Activated T-cell treated with anti-CD3 and anti-CD28 coated beads, Interleukin-2, amount 50 U/mL, for 24 hours (primary cell): ENCODE results near the gene RHOT2.
"Not testable (repeated sequence)": the region's sequence is repeated elsewhere in the genome, so short reads cannot be mapped to it uniquely, and the experiment has no call there.

ENCODE experiments used
- DNase-seq: peaks from one replicate; pipeline ENCODE4 v3.0.0-alpha.2; 2020
- H3K27ac Mint-ChIP-seq: 2 replicates; pipeline ENCODE4 v1.8.0; 2020; ENCODE audit warnings: mild to moderate bottlenecking, mixed read lengths
- H3K27me3 Mint-ChIP-seq: 2 replicates; pipeline ENCODE4 v1.8.0; 2020; ENCODE audit warnings: mixed read lengths
- H3K36me3 Mint-ChIP-seq: 2 replicates; pipeline ENCODE4 v1.8.0; 2020; ENCODE audit warnings: low read depth, mixed read lengths
- H3K4me1 Mint-ChIP-seq: 2 replicates; pipeline ENCODE4 v1.8.0; 2020; ENCODE audit warnings: low read depth, mixed read lengths
- H3K4me3 Mint-ChIP-seq: 2 replicates; pipeline ENCODE4 v1.8.0; 2020; ENCODE audit warnings: mild to moderate bottlenecking, moderate library complexity, mixed read lengths
- H3K9me3 Mint-ChIP-seq: 2 replicates; pipeline ENCODE4 v1.8.0; 2020; ENCODE audit warnings: mixed read lengths

RHOT2 gene

DNA sequence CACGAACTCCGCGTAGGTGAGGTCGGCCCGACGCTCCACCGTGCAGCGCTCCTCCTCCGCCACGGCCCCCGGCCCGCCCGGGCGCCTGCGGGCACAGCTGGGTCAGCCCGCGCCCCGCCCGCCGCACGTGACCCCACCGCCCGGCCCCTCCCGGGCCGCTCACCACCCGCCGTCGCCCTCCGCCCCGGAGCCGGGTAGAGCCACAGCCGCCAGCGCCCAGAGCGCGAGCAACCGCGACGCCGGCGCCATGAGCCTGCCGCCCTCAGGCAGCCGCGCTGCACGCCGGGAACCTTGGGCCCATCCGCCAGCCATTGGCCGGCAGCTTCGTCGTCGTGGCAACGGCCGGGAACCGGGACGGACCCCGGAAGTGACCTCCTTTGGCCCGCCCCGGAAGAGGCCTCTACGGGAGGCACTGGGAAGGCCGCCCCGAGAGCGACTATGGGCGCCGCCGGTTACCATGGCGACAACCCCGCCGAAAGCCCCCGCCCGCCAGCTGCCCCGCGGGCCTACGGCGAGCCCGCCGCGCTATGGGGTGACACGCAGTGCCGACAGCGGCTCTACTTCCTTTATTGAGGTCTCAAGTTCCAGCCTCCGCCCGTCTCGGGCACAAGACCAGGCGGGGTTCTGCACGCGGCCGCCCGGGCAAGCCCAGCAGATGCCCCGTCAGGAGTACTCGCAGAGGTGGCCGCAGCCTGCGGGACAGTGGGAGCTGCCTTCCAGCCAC, 16.3 kb downstream of the RHOT2 start, which contains the start of gene JMJD8:
JMJD8 (minus strand) TSS at position 264 of the 724 bp plus-strand sequence; CDS start at position 249, 15 bp downstream.
- peaks cover 65% of the 10 kb centered on the region for H3K36me3 Mint-ChIP-seq
- DNase-seq: peak; percentile 99
- no peaks in the 10 kb centered on the region for H3K9me3 Mint-ChIP-seq
- H3K4me3 Mint-ChIP-seq: peak within 1 kb of the TSS; percentile 84
- H3K27me3 Mint-ChIP-seq: no peaks in the 10 kb centered on the region
- peak within 1 kb of the TSS; percentile 88 for H3K27ac Mint-ChIP-seq
- peaks cover 58% of the 10 kb centered on the region for H3K4me1 Mint-ChIP-seq

- H3K27ac Mint-ChIP-seq: no peak overlapping the region
- H3K4me3 Mint-ChIP-seq: peak overlapping the region; percentile 20
Measured at GRCh38 chr16:684961-685696, 17.2 kb downstream of the RHOT2 start.

DNA sequence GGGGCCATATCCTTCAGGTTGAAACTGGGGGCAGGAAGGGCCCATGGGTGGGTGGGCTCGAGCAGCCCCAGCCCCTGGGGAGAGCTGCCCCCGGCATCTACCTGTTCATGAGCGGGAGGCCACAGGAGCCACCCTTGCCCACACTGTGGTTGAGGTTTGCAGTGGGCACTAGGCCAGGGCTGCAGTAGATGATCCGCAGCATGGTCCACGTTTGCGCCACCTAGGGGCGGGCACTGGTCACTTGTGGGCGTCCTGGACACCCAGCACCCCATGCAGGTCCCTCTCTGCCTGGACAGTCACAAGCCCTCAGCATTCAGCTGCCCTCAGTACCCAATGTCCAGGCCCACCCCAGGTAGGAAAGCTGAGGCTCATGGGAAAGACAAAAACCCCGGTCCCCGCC, 18.0 kb downstream of the RHOT2 start:
- H3K4me1 Mint-ChIP-seq: peaks cover 61% of the 10 kb centered on the region

More at GRCh38 chr16:684961-685696, 17.2 kb downstream of the RHOT2 start:
- peaks cover 58% of the 10 kb centered on the region for H3K4me1 Mint-ChIP-seq
- DNase-seq: no peak
- no peaks in the 10 kb centered on the region for H3K27me3 Mint-ChIP-seq
- no peaks in the 10 kb centered on the region for H3K9me3 Mint-ChIP-seq
- H3K36me3 Mint-ChIP-seq: peaks cover 73% of the 10 kb centered on the region

DNA sequence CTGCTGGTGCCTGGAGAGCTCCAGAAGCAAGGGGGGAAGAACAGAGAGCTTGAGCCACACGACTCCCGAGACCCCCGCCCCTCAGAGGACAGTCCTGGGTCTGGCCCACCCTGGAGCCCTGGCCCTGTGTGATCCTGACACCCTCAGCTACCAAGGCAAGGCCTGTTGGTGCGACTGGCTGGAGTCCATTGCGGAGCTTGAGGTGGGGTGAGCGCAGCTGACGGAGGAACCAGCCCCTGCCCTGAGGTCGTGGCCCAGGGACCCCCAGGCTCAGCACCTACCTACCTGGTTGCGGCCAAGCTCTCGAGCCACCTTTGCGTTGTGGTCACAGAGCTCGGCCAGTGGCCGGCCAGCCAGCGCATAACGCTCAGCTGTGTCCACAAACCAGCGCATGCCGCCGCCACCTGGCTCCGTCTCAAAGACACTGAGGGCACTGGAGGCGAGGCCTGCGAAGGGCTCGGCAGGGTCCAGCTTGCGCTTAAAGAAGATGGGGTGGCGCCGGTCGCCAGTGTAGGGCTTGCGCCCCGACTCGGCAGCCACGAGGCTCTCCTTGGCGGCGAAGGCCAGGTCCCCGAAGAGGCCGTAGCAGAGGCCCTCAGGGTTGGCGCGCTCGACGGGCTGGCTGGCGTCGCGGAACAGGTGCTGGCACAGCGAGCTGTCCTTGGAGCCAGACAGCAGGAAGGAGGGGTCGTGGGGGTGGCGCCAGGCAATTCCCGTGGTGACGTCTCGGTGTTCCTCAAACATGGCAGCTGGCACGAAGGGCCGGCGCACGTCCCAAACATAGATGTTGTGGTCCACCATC, 18.7 kb downstream of the RHOT2 start:
- no peak overlapping the region for H3K27ac Mint-ChIP-seq
- no peak for DNase-seq
- peaks cover 58% of the 10 kb centered on the region for H3K4me1 Mint-ChIP-seq
- H3K4me3 Mint-ChIP-seq: no peak overlapping the region
- H3K9me3 Mint-ChIP-seq: no peaks in the 10 kb centered on the region
- H3K36me3 Mint-ChIP-seq: peaks cover 66% of the 10 kb centered on the region
- H3K27me3 Mint-ChIP-seq: no peaks in the 10 kb centered on the region

More for the DNA sequence above, 18.0 kb downstream of the RHOT2 start:
- Mint-ChIP-seq H3K27ac (peak overlapping the region; percentile 8), H3K36me3 (peaks cover 73% of the 10 kb centered on the region), H3K9me3 (no peaks in the 10 kb centered on the region), H3K27me3 (no peaks in the 10 kb centered on the region), H3K4me3 (peak overlapping the region; percentile 43)
- DNase-seq: no peak

- H3K27me3 Mint-ChIP-seq: no peaks in the 10 kb centered on the region
- H3K27ac Mint-ChIP-seq: no peak overlapping the region
- DNase-seq: no peak
- H3K9me3 Mint-ChIP-seq: no peaks in the 10 kb centered on the region
- no peak overlapping the region for H3K4me3 Mint-ChIP-seq
- peaks cover 50% of the 10 kb centered on the region for H3K4me1 Mint-ChIP-seq
- peaks cover 57% of the 10 kb centered on the region for H3K36me3 Mint-ChIP-seq
Measured at GRCh38 chr16:687499-687898, 19.6 kb downstream of the RHOT2 start.

DNA sequence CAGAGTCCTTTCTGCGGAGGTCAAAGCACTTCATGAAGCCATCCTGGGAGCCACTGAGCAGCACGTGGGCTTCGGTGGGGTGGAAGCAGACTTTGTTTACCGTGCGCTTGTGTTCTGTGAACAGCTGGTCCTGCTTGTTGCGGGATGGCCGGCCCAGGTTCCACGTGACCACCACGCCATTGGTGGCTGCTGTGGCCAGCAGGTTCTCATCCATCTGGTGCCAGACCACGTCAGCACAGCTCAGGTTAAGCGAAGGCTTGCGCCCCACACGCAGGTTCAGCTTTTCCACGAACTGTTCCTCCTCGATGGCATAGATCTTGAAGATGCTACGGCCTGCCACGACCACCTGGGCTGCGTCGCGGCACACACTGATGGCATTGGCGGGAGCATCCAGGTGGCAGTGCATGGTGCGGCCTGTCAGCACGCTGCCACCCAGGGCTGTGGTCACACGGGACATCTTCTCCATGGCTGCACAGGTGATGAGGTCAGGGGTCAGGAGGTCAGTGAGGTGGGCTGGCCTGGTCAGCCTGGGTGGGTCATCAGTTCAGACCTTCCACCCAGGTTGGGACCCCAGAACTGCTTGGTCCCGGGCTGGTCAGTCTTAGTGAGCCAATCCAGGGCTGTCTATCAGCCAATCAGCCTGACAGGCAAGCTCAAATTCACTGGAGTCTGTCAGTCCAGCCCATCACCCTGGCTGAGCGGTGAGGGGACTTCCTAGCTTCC, 21.4 kb downstream of the RHOT2 start:
- DNase-seq: no peak
- H3K4me1 Mint-ChIP-seq: peaks cover 40% of the 10 kb centered on the region

DNA sequence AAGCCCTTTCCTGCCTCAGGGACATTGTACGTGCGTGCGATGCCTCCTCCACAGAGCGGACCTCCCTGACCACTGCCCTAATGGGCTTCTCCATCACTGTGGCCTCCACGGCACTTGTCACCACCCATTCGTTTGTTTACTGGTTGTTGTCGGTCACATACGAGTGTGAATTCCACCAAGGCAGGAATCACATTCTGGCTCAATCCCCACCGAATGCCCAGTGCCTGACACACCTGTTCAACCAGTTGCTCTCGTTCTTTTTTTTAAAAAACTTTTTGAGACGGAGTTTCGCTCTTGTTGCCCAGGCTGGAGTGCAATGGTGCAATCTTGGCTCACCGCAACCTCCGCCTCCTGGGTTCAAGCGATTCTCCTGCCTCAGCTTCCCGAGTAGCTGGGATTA, 23.3 kb downstream of the RHOT2 start:
- DNase-seq, H3K9me3 Mint-ChIP-seq, H3K27me3 Mint-ChIP-seq, H3K4me3 Mint-ChIP-seq: not testable (repeated sequence)
- Mint-ChIP-seq H3K36me3 (peaks cover 29% of the 10 kb centered on the region), H3K27ac (peak overlapping the region; percentile 22), H3K4me1 (peaks cover 34% of the 10 kb centered on the region)

More for the DNA sequence above, 21.4 kb downstream of the RHOT2 start:
- H3K36me3 Mint-ChIP-seq: peaks cover 45% of the 10 kb centered on the region
- H3K9me3 Mint-ChIP-seq: no peaks in the 10 kb centered on the region
- no peaks in the 10 kb centered on the region for H3K27me3 Mint-ChIP-seq
- peak overlapping the region; percentile 90 for H3K27ac Mint-ChIP-seq
- H3K4me3 Mint-ChIP-seq: peak overlapping the region; percentile 92

- Mint-ChIP-seq H3K4me3 (no peak overlapping the region), H3K27me3 (no peaks in the 10 kb centered on the region), H3K9me3 (no peaks in the 10 kb centered on the region), H3K27ac (no peak overlapping the region), H3K4me1 (peaks cover 37% of the 10 kb centered on the region), H3K36me3 (peaks cover 18% of the 10 kb centered on the region)
- DNase-seq: no peak
Measured at GRCh38 chr16:692356-693108, 24.6 kb downstream of the RHOT2 start.

DNA sequence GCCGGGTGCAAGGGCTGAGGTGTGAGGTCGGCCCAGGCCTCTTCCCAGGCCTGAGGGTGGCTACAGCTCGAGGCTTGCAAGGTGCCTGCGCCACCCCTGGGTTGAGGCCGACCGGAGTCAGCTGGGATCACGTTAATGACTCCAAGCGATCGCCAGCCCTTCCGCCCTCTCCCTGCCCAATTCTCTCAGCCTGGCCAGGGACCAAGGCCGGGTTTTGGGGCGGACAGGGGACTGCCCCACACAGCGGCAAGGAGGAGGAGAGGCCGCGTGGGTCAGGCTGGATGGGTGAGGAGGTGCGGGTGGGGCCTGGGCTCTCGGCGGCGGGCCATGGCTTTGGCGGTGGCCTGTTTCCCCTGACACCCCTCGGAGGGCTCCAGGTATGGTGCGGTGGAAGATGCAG, 25.4 kb downstream of the RHOT2 start:
- Mint-ChIP-seq H3K4me1 (peaks cover 34% of the 10 kb centered on the region), H3K27me3 (no peaks in the 10 kb centered on the region), H3K27ac (no peak overlapping the region)

DNA sequence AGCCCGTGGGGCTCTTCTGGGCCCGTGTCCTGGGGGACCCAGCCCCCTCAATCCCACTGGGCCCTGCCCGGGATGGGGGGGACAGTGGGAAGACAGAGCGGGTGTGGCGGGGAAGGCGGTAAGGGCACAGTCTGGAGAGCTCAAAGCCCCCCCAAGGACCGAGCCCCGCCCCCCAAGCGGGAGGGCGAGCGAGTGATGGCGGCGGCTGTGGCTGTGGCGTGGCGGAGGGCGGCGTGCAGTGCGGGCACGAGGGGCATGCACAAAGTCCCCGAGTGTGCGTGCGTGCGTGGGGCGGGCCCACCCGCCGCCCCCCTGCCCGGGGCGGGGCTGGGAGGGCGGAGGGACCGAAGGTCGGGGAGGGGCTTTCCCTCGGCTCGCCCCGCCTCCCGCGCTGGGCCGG, 25.8 kb downstream of the RHOT2 start:
- Mint-ChIP-seq H3K27ac (no peak overlapping the region), H3K4me1 (peaks cover 30% of the 10 kb centered on the region), H3K4me3 (peak overlapping the region; percentile 31), H3K27me3 (no peaks in the 10 kb centered on the region), H3K9me3 (no peaks in the 10 kb centered on the region), H3K36me3 (peaks cover 11% of the 10 kb centered on the region)
- peak; percentile 60 for DNase-seq

More for the DNA sequence above, 25.4 kb downstream of the RHOT2 start:
- peaks cover 15% of the 10 kb centered on the region for H3K36me3 Mint-ChIP-seq
- no peaks in the 10 kb centered on the region for H3K9me3 Mint-ChIP-seq
- no peak for DNase-seq
- H3K4me3 Mint-ChIP-seq: peak overlapping the region; percentile 31

GRCh38 chr16:694187-694862, 26.4 kb downstream of the RHOT2 start:
- Mint-ChIP-seq H3K4me1 (peaks cover 29% of the 10 kb centered on the region), H3K27ac (no peak overlapping the region), H3K4me3 (peak overlapping the region; percentile 67), H3K27me3 (no peaks in the 10 kb centered on the region), H3K9me3 (no peaks in the 10 kb centered on the region), H3K36me3 (peaks cover 9% of the 10 kb centered on the region)
- no peak for DNase-seq

DNA sequence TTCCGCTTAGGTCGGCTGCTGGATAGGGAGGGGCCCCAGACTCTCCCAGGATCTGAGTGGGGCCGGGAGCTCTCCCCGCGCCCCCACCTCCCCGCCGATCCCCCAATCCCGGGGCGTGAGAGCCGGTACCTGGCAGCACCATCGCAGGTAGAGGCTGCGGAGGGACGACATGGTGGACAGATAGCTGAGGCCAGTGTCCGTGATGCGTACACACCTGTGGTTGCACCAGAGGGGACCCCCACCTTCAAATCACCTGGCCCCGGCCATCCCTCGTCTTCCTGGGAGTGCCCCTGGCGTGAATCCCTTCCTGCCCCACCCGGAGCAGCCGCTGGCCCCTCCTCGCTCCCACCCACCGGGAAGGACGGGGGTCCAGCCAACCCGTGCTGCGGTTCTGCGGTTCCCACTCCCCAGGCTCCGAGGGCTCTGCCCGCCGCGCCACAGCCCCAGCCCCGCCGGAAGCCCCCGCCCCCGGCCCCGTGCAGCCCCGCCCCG, 27.0 kb downstream of the RHOT2 start:
- Mint-ChIP-seq H3K27ac (no peak overlapping the region), H3K27me3 (no peaks in the 10 kb centered on the region)
- DNase-seq: no peak

More for the DNA sequence above, 27.0 kb downstream of the RHOT2 start:
- peaks cover 29% of the 10 kb centered on the region for H3K4me1 Mint-ChIP-seq
- no peaks in the 10 kb centered on the region for H3K9me3 Mint-ChIP-seq
- H3K36me3 Mint-ChIP-seq: peaks cover 3% of the 10 kb centered on the region
- peak overlapping the region; percentile 46 for H3K4me3 Mint-ChIP-seq
